Smooth muscle cell (in vitro differentiated cells): ENCODE results near the gene DLL3. TPM values are rescaled to one million over a fixed set of nuclear protein-coding genes. Genes with fewer than 3 reads are reported as not detected.

Experiments
- DNase-seq: peaks from one replicate; lab custom pipeline; 2025; ENCODE audit not compliant: unreplicated experiment; lab: John Stamatoyannopoulos, UW
- H2AFZ ChIP-seq: fragments of 200-600 bp; sonication (generic); 2 replicates; pipeline ENCODE4 v1.6.0; 2016; ENCODE audit warnings: antibody characterized with exemption, low read depth, mild to moderate bottlenecking
- H3F3A ChIP-seq: fragments of 200-600 bp; sonication (generic); 2 replicates; pipeline ENCODE4 v1.6.0; 2017; ENCODE audit warnings: antibody characterized with exemption, low read depth
- H3K27ac ChIP-seq: fragments of 200-600 bp; sonication (generic); 2 replicates; pipeline ENCODE4 v1.5.1; 2016; ENCODE audit warnings: low read depth, mild to moderate bottlenecking
- H3K27me3 ChIP-seq: fragments of 200-600 bp; sonication (generic); 2 replicates; pipeline ENCODE4 v1.6.1; 2016; ENCODE audit warnings: low read depth, mild to moderate bottlenecking
- H3K36me3 ChIP-seq: fragments of 200-600 bp; sonication (generic); 2 replicates; pipeline ENCODE4 v1.5.1; 2016; ENCODE audit warnings: low read depth
- H3K4me1 ChIP-seq: fragments of 200-600 bp; sonication (generic); 2 replicates; pipeline ENCODE4 v1.5.1; 2016; ENCODE audit warnings: low read depth
- H3K4me2 ChIP-seq: fragments of 200-600 bp; sonication (generic); 2 replicates; pipeline ENCODE4 v1.6.0; 2016; ENCODE audit warnings: mild to moderate bottlenecking
- H3K4me3 ChIP-seq: fragments of 200-600 bp; sonication (generic); 2 replicates; pipeline ENCODE4 v1.5.1; 2016; ENCODE audit warnings: mild to moderate bottlenecking
- H3K79me2 ChIP-seq: fragments of 200-600 bp; sonication (generic); 2 replicates; pipeline ENCODE4 v1.6.0; 2016; ENCODE audit warnings: low read depth, mild to moderate bottlenecking
- H3K9ac ChIP-seq: fragments of 200-600 bp; sonication (generic); 2 replicates; pipeline ENCODE4 v1.6.0; 2016; ENCODE audit warnings: low read depth
- H3K9me3 ChIP-seq: fragments of 200-600 bp; sonication (generic); replicated peaks from 2 replicates; pipeline ENCODE4 v1.5.1; 2016; ENCODE audit warnings: low read depth
- H4K20me1 ChIP-seq: fragments of 200-600 bp; sonication (generic); 2 replicates; pipeline ENCODE4 v1.6.0; 2016; ENCODE audit warnings: low read depth
- CTCF ChIP-seq: fragments of 200-600 bp; sonication (generic); IDR thresholded peaks from 2 replicates; pipeline ENCODE4 v1.5.1; 2017; ENCODE audit warnings: borderline replicate concordance, mild to moderate bottlenecking, antibody characterized with exemption; ENCODE audit not compliant: insufficient read depth, poor library complexity, severe bottlenecking
- WGBS: methylation state at CpG from one replicate; pipeline ENCODE4 v1.1.7; 2016; ENCODE audit warnings: low lambda C conversion rate; 5-methylcytosine and 5-hydroxymethylcytosine counted together
- polyA plus RNA-seq: library from polyadenylated mRNA; unstranded; fragments of >200 nt; fragmentation: Nextera tagmentation; extraction: Ambion mirVana; gene quantifications from 2 replicates; pipeline ENCODE4 v1.2.1, GENCODE V29; 2016
- total RNA-seq: library from RNA; depleted of rRNA; stranded (reverse); fragments of >200 nt; gene quantifications from 2 replicates; pipeline ENCODE4 v1.2.3, GENCODE V29; 2014

DLL3 gene
- total and polyA plus RNA-seq, 2 experiments from 2014 or later, result 1.6 to 9.3 TPM

GRCh38 chr19:39469567-39469966 is 29.2 kb upstream of the DLL3 start:
- WGBS, result 92% methylated on average over 6 of the region's 6 CpGs
- Histone ChIP-seq H3K36me3 (no peaks in the 10 kb centered on the region), H3K4me3 (no peak overlapping the region), H3K27me3 (no peaks in the 10 kb centered on the region), H3F3A (peaks cover 1% of the 10 kb centered on the region), H2AFZ (no peak overlapping the region), H3K27ac (no peak overlapping the region), H3K4me1 (no peaks in the 10 kb centered on the region), H3K9ac (no peak overlapping the region), H3K4me2 (no peak overlapping the region), H4K20me1 (peaks cover 34% of the 10 kb centered on the region), H3K79me2 (peaks cover under 1% of the 10 kb centered on the region), H3K9me3 (no peaks in the 10 kb centered on the region)
- no peak for DNase-seq
- no peak for TF ChIP-seq CTCF

GRCh38 chr19:39470724-39471339 is 27.9 kb upstream of the DLL3 start:
- H3K27ac ChIP-seq, result no peak overlapping the region
- DNase-seq, result no peak
- WGBS, result 79% methylated on average over 7 of the region's 7 CpGs
- H3K9me3 ChIP-seq, result no peaks in the 10 kb centered on the region
- H3K79me2 ChIP-seq, result no peaks in the 10 kb centered on the region
- no peaks in the 10 kb centered on the region for H3K36me3 ChIP-seq
- H3F3A ChIP-seq, result peaks cover 5% of the 10 kb centered on the region
- TF ChIP-seq CTCF, result no peak
- no peak overlapping the region for H2AFZ ChIP-seq
- no peaks in the 10 kb centered on the region for H3K4me1 ChIP-seq
- no peaks in the 10 kb centered on the region for H3K27me3 ChIP-seq
- no peak overlapping the region for H3K9ac ChIP-seq
- H3K4me2 ChIP-seq, result no peak overlapping the region
- H4K20me1 ChIP-seq, result peaks cover 21% of the 10 kb centered on the region
- H3K4me3 ChIP-seq, result no peak overlapping the region

GRCh38 chr19:39471756-39472536 is 26.8 kb upstream of the DLL3 start:
- H3K4me2 ChIP-seq, result no peak overlapping the region
- no peak overlapping the region for H2AFZ ChIP-seq
- peaks cover 12% of the 10 kb centered on the region for H4K20me1 ChIP-seq
- 83% methylated on average over 8 of the region's 8 CpGs for WGBS
- no peaks in the 10 kb centered on the region for H3K36me3 ChIP-seq
- peaks cover 5% of the 10 kb centered on the region for H3F3A ChIP-seq
- H3K9me3 ChIP-seq, result no peaks in the 10 kb centered on the region
- no peaks in the 10 kb centered on the region for H3K79me2 ChIP-seq
- H3K27ac ChIP-seq, result no peak overlapping the region
- no peak overlapping the region for H3K9ac ChIP-seq
- no peaks in the 10 kb centered on the region for H3K27me3 ChIP-seq
- H3K4me3 ChIP-seq, result no peak overlapping the region
- no peak for DNase-seq
- TF ChIP-seq CTCF, result no peak
- no peaks in the 10 kb centered on the region for H3K4me1 ChIP-seq
